DLD1 (cell line): ENCODE data around the gene MGP.

Experiments
- in situ Hi-C: cut with HindIII; loops from 2 replicates; pipeline ENCODE4 v1.10.0; 2017; ENCODE audit warnings: low sequenced_read_pairs

The MGP gene

DNA sequence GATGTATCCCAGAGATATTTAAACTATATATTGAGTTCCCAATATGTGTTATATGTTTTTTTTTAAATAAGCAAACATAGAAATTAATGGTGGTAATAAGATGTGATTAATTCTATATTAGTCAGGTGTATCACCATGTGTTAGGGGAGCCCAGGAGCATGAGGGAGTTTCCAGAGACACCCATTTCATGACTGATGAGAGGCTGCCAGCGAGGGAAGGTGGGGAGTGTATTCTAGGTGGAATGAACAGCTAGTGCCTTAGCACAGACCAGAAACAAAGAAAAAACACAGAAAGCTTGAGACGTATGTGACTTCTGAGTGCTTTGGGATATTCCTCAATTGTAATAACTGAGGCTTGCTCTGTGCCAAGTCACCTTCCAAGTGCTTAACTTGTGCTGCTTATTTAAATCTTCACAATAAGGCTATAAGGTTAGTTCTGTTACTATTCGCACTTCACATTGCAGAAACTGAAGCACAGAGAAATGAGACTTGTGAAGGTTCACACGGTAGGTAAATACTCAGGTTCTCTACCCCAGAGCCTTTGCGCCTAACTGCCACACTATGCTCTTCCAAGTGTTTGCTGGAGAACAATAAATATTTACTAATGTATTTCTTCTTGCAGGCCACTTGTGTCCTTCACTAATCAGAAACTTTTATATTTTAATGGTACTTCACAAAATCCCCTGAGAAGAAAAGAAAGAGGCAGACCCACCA lies 17.9 kb upstream of the MGP start:
- in situ Hi-C loops, result no loop called here

DNA sequence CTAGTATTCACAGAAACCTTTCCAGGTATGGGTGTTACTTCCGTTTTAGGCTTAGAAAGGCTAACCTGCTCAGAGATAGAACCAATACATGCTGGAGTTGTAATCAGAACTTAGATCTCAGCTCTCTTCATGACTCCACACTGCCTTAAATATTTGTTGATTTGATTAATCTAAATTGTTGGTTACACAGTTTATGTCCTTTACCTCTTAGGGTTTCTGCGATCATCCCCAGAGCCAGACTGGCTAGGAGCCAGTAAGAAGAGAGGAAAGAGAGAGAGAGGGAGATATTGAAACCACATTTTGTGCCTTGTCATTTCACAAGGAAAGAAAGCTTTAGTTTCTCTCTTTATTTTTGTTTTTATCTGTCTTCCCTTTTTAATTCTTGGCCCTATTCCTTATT lies 16.8 kb upstream of the MGP start:
- in situ Hi-C loops, result no loop called here

DNA sequence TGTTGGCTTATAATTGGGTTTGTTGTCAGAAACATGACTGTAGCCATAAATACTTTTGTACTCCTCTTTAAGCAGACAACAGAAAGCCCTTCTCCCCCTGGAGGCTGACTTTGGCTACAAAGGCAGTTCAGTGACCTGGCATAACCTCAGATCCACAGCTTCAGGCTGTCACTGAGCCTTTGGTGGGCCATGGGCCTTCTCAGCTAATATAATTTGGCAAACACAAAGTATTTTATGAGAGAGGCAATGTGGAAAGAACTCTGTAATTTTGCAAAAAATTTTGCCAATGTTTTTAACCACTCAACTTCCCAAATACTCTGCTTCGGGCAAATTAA lies 15.5 kb upstream of the MGP start:
- in situ Hi-C loops, result no loop called here

DNA sequence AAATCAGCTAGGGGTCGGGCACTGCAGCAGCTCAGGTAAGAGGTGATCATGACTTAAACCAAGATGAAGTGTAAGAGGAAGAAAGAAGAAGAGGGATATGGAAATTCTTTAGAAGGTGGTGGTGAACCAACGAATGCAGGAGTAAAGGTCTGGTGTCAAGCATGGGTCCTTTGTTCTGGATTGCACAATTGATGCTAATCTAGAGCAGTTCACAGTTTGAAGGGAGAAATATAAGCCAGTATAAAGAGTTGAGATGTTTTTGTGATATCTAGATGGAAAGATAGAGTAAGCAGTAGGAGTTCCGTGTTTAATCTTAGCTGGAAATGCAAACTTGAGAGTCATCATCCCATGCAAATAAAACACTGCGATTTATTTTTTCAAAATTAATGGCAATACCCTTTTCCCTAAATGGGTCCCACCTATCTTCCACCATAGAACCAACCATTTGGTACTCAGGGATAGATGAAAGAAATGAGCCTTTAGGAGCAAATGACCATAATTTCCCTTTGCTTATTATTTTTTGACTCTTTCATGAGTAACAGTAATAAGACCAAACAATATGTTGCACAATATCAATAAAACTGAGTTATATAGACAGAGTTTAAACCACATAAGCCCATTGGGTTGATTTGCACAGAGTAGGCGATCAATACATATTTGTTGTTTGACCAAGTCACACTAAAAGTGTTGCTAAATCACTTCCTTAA lies 15.0 kb upstream of the MGP start:
- in situ Hi-C loops, result no loop called here

DNA sequence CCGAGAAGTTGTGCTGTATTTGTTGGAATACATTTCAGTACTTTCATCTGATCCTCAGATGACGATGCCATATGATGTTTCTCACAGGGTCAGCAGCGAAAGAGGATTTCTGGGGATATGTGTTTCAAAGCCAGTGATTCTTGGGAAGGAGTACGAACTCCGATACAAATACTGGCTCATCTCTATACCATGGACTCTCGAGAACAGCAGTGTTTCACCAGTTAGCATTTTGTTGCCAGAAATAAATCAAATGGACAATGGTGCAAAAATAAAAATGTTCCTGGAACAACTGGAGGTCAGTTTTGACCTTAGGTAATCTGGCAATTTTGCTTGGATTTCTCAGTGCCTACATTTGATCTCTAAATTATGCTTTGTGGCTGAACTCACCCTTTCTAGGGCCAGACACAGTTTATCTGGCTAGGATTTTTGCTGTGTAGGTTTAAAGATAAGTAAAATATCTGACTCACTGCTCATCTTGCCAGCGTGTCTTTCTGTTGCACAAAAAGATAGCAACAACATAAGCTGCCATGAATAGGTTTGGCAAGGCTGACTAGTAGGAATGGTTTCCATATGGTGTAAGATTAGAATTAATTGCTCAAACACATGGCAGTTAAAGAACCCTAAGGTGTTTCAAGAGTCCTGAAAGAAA lies 11.0 kb upstream of the MGP start:
- in situ Hi-C loops, result no loop called here

- in situ Hi-C loops, result loop anchor here (5.0 kb wide), 1 partner anchor 39 kb away; no protein-coding TSS in a partner anchor
Measured at GRCh38 chr12:14893506-14894250, 8.0 kb upstream of the MGP start.

GRCh38 chr12:14892726-14893505 lies 7.3 kb upstream of the MGP start:
- in situ Hi-C loops, result loop anchor here (5.0 kb wide), 1 partner anchor 39 kb away; no protein-coding TSS in a partner anchor

DNA sequence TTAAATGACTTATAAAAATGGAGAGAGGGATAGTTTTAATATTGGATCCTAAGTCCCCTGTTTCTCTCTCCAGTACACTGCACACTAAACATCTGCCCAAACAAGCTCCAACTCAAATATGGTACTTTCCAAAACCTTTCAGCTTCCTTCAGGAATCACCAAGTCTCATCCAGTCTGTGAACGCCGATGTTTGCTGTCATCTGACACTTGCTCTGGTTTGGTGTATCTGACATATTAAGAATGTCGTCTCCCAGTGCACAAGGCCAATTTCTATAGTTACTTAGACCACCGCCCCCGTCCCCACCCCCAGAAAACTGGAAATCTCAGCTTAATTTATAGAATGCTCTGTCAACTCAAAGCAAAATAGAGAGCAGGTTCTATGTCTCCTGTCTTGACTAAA lies 5.0 kb upstream of the MGP start:
- in situ Hi-C loops, result loop anchor here (5.0 kb wide), 1 partner anchor 42 kb away; no protein-coding TSS in a partner anchor

- in situ Hi-C loops, result no loop called here
Measured at GRCh38 chr12:14886271-14886670, 617 bp upstream of the MGP start.

DNA sequence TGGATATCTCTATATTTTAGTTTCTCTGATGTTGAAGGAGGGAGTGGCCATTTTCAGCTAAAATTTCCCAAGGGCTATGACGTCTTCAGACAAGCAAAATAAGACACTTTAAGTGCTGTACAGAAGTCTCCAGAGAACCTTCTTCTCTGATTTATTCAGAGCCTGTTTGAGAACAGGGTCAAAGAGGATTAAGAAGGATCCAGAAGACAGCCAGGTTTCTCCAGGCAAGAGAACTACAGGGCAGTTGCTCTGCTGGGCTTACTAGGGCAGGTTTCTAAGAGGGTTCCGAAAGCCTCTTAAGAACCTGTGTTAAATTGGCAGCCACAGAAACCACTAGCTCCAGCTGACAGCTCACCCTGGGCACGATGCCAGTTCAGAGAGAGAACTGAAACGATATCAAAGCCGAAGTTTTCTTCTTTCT lies 1.2 kb downstream of the MGP start:
- in situ Hi-C loops, result no loop called here

GRCh38 chr12:14883686-14884085 lies 2.0 kb downstream of the MGP start:
- in situ Hi-C loops, result no loop called here

DNA sequence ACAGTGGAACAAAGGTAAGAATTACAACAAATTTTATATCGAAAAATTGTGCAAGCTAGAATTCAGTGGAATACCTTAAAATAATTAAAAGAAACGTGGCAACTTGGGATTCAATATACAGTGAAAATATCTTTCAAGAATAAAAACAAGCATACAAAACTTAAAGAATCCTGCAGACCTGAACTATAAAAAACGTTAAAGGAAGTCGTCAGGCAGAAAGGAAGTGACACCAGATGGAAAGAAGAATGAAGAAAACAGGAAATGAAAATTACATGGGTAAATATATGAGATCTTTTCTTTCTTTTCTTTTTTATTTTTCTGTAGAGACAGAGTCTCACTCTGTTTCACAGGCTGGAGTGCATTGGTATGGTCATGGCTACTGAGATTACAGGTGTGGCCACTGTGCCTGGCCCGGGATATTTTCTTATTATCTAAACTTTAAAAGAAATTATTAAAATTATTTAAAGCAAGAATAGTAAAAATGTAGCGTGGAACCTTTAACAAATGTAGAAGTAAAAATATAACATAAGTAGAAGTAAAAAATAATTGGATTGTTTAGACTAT lies 4.7 kb downstream of the MGP start:
- in situ Hi-C loops, result no loop called here

DNA sequence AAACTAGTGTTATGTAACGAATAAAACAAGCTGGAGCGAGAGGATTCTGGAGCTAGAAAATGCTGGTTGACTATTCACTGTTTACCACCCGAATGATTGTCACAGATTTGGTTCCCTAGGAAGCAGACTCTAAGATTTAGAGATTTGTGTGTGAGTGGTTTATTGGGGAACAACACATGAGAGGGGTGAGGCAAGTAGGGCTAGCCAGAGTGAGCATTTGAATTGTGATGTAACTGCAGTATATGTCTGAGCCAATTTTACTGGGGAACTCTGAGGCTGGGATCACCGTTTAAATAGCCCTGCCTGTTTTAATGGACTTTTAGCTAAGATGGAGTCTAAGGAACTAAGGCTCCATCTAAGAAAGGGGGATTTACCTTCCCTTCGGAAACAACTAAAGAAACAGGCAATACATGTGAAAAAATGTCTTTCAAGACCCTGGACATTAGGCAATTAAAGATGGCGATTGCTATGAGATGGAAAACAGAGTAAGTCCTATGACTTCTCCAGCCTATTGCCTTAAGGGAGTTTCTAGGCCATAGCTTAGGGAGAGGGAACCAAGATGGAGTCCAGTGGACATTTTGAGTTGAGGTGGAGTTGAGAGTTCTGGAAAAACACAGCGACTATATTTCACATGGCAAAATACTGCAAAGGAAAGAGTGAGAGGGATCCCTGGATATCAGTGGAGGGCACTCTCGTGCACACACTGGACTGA lies 6.3 kb downstream of the MGP start:
- in situ Hi-C loops, result no loop called here

DNA sequence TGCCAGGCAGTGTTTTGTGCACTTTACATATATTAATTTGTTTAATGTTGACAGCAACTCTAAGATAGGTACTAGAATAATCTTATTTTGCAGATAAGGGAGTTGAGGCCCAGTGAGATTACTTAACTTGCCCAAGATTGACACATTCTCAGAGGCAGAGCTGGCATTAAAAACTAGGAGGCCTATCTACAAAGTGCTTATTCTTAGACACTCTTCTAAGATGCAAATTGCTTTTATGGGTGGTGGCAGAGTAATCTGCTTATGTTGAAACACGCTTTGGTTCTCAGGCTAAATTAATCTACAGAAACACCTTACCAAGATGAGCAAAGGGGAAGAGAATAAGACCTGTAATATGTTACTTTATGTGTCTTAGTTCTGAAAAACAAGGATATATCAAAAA lies 7.2 kb downstream of the MGP start:
- in situ Hi-C loops, result no loop called here

GRCh38 chr12:14876833-14877232 lies 8.8 kb downstream of the MGP start:
- in situ Hi-C loops, result no loop called here

- in situ Hi-C loops, result no loop called here
Measured at GRCh38 chr12:14874882-14875281, 10.8 kb downstream of the MGP start.

DNA sequence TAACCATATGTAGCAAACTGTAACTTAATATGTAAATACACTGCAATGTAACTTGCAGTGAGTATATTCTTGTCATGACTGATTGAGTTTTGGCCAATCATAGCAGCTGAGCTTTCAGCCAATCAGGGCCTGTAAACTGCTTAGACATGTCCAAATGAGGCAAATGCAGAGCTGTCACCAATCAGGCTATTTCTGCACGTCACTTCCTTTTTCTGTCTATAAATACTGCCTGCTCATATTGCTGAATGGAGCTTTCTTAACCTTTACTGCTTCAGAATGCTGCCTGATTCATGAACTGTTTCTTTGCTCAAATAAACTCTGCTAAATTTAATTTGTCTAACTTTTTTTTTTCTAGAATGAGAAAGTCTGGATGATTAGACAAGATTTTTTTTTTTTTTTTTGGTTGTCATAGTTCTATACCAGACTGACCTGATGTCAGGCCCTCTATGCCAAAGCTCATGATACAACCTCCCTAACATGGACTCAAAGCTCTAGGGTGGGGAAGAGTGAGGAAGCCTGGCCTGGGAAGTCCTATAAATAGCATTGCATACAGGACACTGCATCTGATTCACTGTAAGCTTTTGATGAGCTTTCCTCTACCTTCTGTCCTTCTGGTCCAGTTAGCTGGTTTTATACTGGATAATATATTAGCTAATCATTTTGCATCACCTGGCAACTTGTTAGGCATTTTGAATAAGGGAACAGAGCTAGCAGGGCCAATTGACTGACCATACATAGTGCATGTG lies 12.0 kb downstream of the MGP start:
- in situ Hi-C loops, result no loop called here

GRCh38 chr12:14871886-14872285 lies 13.8 kb downstream of the MGP start:
- in situ Hi-C loops, result no loop called here

DNA sequence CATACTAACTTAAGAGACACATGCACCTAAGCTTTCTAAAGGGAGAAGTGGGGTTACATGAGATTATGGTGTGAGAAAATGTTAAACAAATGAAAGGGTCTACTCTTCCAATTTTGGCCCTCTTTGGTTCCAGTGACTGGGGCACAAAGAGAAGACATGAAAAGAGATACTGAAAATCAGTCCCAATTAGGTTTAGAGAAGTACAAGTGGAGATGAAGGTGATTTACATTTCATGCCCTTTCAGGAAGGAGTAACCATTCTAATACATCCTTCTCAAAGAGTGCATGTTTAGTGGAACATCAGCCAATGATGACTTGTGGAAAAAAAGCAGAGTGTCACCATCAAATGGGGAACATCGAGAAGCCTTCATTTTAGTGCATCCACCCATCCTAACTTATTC lies 14.4 kb downstream of the MGP start:
- in situ Hi-C loops, result no loop called here
